Cardiac fibroblast (primary cell): ENCODE measurements around the gene FGFBP3.

Experiments
- DNase-seq, 2 donors: peaks; one replicate each; pipeline versions ENCODE4 v3.0.0 to v3.0.0-alpha.2; 2010; ENCODE audit warnings: low read depth in 2 of 2
- H3K4me3 ChIP-seq, 2 donors: replicated peaks in 1 of 2; 1 replicate in 1 of 2; 2 replicates in 1 of 2; pipeline ENCODE4 v1.5.1; 2011; ENCODE audit warnings: low read depth in 2 of 2, low read length in 2 of 2, mild to moderate bottlenecking in 2 of 2, moderate library complexity in 1 of 2
- CTCF ChIP-seq: IDR thresholded peaks from one replicate; pipeline ENCODE4 v1.5.1; 2011; ENCODE audit warnings: low read depth, mild to moderate bottlenecking, low read length, inconsistent platforms

Gene FGFBP3

GRCh38 chr10:91909117-91909677, at the start of gene FGFBP3:
Gene FGFBP3, minus strand, starts transcription at chr10:91909486. Its CDS starts 517 bp downstream, at chr10:91908969.
- TF ChIP-seq CTCF: no peak
- DNase-seq: peak; percentile 43 to 44
- peak within 1 kb of the TSS; percentile 60 to 67 for H3K4me3 ChIP-seq

GRCh38 chr10:91957091-91957490, 47.8 kb upstream of the FGFBP3 start:
- TF ChIP-seq CTCF: no peak
- H3K4me3 ChIP-seq: no peak overlapping the region
- DNase-seq: no peak

- TF ChIP-seq CTCF: no peak
- no peak overlapping the region for H3K4me3 ChIP-seq
- DNase-seq: peak in 1 of 2 donors; percentile 36
These were observed 45.8 kb upstream of the FGFBP3 start for GRCh38 chr10:91955114-91955513.

GRCh38 chr10:91953600-91954160, 44.4 kb upstream of the FGFBP3 start:
- no peak overlapping the region for H3K4me3 ChIP-seq
- DNase-seq: peak in 1 of 2 donors; percentile 44
- TF ChIP-seq CTCF: no peak

GRCh38 chr10:91944880-91945630, 35.8 kb upstream of the FGFBP3 start:
- H3K4me3 ChIP-seq: no peak overlapping the region
- TF ChIP-seq CTCF: no peak
- peak in 1 of 2 donors; percentile 72 for DNase-seq

GRCh38 chr10:91941426-91941825, 32.1 kb upstream of the FGFBP3 start:
- TF ChIP-seq CTCF: no peak
- no peak overlapping the region for H3K4me3 ChIP-seq
- DNase-seq: no peak
